Activated naive CD8-positive, alpha-beta T cell (primary cell): ENCODE measurements around the gene MAST1.

Source experiments
- H3K27ac Mint-ChIP-seq: one replicate; pipeline ENCODE4 v1.8.0; 2021; ENCODE audit warnings: mixed read lengths
- H3K27me3 Mint-ChIP-seq: one replicate; pipeline ENCODE4 v1.8.0; 2021; ENCODE audit warnings: mixed read lengths
- H3K36me3 Mint-ChIP-seq: one replicate; pipeline ENCODE4 v1.8.0; 2021; ENCODE audit warnings: mixed read lengths
- H3K4me1 Mint-ChIP-seq: one replicate; pipeline ENCODE4 v1.8.0; 2021; ENCODE audit warnings: low read depth, mixed read lengths
- H3K4me3 Mint-ChIP-seq: one replicate; pipeline ENCODE4 v1.8.0; 2021; ENCODE audit warnings: mild to moderate bottlenecking, mixed read lengths
- H3K9me3 Mint-ChIP-seq: one replicate; pipeline ENCODE4 v1.8.0; 2021; ENCODE audit warnings: low read depth, mixed read lengths

Gene MAST1

GRCh38 chr19:12868540-12869112 lies 30.3 kb downstream of the MAST1 start:
- Mint-ChIP-seq H3K9me3 (no peaks in the 10 kb centered on the region), H3K27ac (no peak overlapping the region), H3K36me3 (peaks cover 9% of the 10 kb centered on the region), H3K4me3 (peak overlapping the region; percentile 21), H3K27me3 (no peaks in the 10 kb centered on the region), H3K4me1 (peaks cover 6% of the 10 kb centered on the region)

GRCh38 chr19:12871681-12872080 lies 33.4 kb downstream of the MAST1 start:
- H3K27ac Mint-ChIP-seq, result no peak overlapping the region
- H3K27me3 Mint-ChIP-seq, result no peaks in the 10 kb centered on the region
- H3K36me3 Mint-ChIP-seq, result peaks cover 9% of the 10 kb centered on the region
- peaks cover 3% of the 10 kb centered on the region for H3K4me1 Mint-ChIP-seq
- no peaks in the 10 kb centered on the region for H3K9me3 Mint-ChIP-seq
- no peak overlapping the region for H3K4me3 Mint-ChIP-seq

DNA sequence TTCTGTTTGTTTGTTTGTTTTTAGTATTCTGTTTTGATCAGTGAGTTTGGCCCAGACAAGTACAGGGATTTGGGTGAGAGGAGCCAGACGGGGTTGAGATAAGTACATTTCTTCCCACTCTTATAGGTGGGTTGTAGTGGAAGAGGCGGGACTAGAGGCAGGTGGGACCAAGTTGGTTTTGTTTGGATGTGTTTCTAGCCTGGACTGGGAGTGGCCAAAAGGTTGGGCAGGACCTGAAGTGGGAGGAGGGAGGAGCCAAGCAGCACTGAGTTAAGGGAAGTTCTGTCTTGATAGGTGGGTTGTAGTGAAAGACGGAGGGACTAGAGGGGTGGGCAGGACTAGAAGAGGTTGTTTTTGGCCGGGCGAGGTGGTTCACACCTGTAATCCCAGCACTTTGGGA lies 33.9 kb downstream of the MAST1 start:
- H3K27ac Mint-ChIP-seq, result no peak overlapping the region
- no peaks in the 10 kb centered on the region for H3K9me3 Mint-ChIP-seq
- no peaks in the 10 kb centered on the region for H3K4me1 Mint-ChIP-seq
- no peak overlapping the region for H3K4me3 Mint-ChIP-seq
- peaks cover 9% of the 10 kb centered on the region for H3K36me3 Mint-ChIP-seq
- H3K27me3 Mint-ChIP-seq, result no peaks in the 10 kb centered on the region

GRCh38 chr19:12872941-12873890 lies 34.9 kb downstream of the MAST1 start:
- Mint-ChIP-seq H3K27me3 (no peaks in the 10 kb centered on the region), H3K9me3 (no peaks in the 10 kb centered on the region), H3K27ac (no peak overlapping the region), H3K4me1 (no peaks in the 10 kb centered on the region), H3K4me3 (no peak overlapping the region), H3K36me3 (peaks cover 9% of the 10 kb centered on the region)

DNA sequence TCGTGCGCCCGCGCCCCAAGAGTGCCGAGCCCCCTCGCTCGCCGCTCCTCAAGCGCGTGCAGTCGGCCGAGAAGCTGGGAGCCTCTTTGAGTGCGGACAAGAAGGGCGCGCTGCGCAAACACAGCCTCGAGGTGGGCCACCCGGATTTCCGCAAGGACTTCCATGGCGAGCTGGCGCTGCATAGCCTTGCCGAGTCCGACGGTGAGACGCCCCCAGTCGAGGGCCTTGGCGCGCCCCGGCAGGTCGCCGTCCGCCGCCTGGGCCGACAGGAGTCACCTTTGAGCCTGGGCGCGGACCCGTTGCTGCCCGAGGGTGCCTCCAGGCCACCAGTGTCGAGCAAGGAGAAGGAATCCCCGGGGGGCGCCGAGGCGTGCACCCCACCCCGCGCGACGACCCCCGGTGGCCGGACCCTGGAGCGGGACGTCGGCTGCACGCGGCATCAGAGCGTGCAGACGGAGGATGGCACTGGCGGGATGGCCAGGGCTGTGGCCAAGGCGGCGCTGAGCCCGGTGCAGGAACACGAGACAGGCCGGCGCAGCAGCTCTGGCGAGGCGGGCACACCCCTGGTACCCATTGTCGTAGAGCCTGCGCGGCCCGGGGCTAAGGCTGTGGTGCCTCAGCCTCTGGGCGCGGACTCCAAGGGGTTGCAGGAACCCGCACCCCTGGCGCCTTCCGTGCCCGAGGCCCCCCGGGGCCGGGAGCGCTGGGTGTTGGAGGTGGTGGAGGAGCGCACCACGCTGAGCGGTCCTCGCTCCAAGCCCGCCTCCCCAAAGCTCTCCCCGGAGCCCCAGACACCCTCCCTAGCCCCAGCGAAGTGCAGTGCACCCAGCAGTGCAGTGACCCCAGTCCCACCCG lies 35.8 kb downstream of the MAST1 start:
- Mint-ChIP-seq H3K27ac (no peak overlapping the region), H3K27me3 (no peaks in the 10 kb centered on the region), H3K36me3 (peaks cover 9% of the 10 kb centered on the region), H3K9me3 (no peaks in the 10 kb centered on the region), H3K4me1 (no peaks in the 10 kb centered on the region), H3K4me3 (no peak overlapping the region)

DNA sequence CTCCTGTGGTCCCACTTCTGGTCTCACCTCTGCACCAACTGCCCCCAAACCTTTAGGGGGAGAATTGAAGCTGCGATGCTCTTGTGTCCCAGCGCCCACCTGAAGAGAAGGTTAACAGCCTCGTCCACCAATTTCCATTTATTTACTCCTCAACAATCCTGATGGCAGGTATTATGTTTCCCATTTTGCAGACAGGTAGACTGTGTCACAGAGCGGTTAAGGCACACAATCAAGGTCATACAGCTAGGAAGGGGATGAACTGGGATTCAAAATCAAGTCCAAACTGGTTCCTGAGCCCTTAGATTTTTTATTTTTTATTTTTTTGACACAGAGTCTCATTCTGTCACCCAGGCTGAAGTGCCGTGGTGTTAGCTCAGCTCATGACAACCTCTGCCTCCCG lies 36.8 kb downstream of the MAST1 start:
- H3K27me3 Mint-ChIP-seq, result no peaks in the 10 kb centered on the region
- H3K27ac Mint-ChIP-seq, result no peak overlapping the region
- peaks cover 3% of the 10 kb centered on the region for H3K4me1 Mint-ChIP-seq
- H3K4me3 Mint-ChIP-seq, result no peak overlapping the region
- H3K9me3 Mint-ChIP-seq, result no peaks in the 10 kb centered on the region
- peaks cover 9% of the 10 kb centered on the region for H3K36me3 Mint-ChIP-seq

DNA sequence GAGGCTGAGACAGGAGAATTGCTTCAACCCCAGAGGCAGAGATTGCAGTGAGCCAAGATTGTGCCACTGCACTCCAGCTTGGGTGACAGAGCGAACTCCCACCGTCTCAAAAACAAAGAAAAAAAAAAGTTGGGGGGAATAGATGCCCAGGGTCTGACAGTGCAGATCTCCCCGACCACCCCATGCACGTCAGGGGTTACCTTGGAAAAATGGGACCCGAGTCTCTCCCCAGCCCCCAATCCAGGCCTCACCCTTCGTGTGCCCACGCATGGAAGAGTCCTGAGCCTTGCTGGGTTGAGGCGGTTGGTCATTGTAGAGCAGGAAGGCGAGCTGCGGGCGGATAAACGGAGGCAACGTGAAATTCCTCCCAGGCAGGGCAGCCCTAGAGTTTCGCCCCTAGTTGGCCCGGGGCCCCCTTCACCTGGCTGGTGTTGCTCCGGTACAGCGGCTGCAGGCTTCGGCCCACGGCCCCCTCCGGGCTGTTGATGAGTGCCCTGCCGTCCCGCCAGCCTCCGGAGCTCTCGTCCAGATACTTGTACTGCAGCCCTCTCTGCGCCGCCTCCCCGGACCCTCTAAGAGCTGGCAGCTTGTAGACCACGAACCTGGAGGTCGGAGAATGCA lies 42.3 kb downstream of the MAST1 start:
- Mint-ChIP-seq H3K27ac (peak overlapping the region; percentile 50), H3K4me3 (peak overlapping the region; percentile 89), H3K36me3 (no peaks in the 10 kb centered on the region), H3K4me1 (peaks cover 16% of the 10 kb centered on the region), H3K9me3 (no peaks in the 10 kb centered on the region), H3K27me3 (no peaks in the 10 kb centered on the region)

- Mint-ChIP-seq H3K9me3 (no peaks in the 10 kb centered on the region), H3K4me3 (peak within 1 kb of the TSS; percentile 89), H3K4me1 (peaks cover 16% of the 10 kb centered on the region), H3K27me3 (no peaks in the 10 kb centered on the region), H3K27ac (peak within 1 kb of the TSS; percentile 58), H3K36me3 (no peaks in the 10 kb centered on the region)
These were observed 43.0 kb downstream of the MAST1 start, which contains the start of gene DNASE2 for GRCh38 chr19:12881172-12881808. TSS of gene DNASE2 (minus strand) at chr19:12881449. CDS start at chr19:12881375, 74 bp downstream.

GRCh38 chr19:12882589-12882988 lies 44.3 kb downstream of the MAST1 start:
- H3K4me1 Mint-ChIP-seq, result peaks cover 16% of the 10 kb centered on the region
- no peaks in the 10 kb centered on the region for H3K27me3 Mint-ChIP-seq
- no peaks in the 10 kb centered on the region for H3K36me3 Mint-ChIP-seq
- H3K9me3 Mint-ChIP-seq, result no peaks in the 10 kb centered on the region
- H3K4me3 Mint-ChIP-seq, result peak overlapping the region; percentile 89
- no peak overlapping the region for H3K27ac Mint-ChIP-seq

DNA sequence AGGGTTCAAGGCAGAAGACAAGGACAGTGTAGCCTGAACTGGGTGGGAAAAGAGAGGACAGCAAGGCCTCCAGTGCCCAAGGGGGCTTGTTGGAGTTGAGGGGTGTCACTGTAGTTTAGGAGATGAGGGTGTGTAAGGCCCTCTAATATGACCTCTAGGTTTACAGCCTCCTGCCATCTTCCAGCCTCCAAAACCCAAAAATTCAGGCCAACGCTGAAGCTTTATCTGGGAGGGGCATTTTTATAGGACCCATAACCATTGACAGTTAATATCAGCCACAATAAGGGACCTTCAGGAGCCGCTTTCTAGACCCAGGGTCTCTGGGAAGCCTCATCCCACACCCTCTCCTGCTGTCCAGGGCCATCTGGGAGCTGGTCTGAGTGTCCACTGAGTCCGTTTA lies 45.9 kb downstream of the MAST1 start:
- Mint-ChIP-seq H3K27ac (no peak overlapping the region), H3K27me3 (no peaks in the 10 kb centered on the region), H3K9me3 (no peaks in the 10 kb centered on the region), H3K4me1 (peaks cover 18% of the 10 kb centered on the region), H3K36me3 (no peaks in the 10 kb centered on the region), H3K4me3 (peak overlapping the region; percentile 22)

DNA sequence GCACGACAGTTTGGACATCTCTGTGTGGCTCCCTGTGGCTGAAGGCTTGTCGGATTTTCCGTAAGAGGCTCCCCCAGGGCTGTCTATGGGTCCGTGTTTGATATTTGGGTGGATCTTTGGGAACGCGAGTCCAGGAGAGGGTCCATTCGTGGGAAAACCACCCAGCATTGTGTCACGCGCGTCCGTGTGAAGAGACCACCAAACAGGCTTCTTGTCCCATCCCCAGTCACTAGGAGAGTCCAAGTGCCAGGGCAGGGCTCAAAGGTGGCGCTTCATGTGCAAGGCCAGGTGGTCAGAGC lies 46.3 kb downstream of the MAST1 start:
- no peaks in the 10 kb centered on the region for H3K36me3 Mint-ChIP-seq
- no peaks in the 10 kb centered on the region for H3K9me3 Mint-ChIP-seq
- peak overlapping the region; percentile 85 for H3K27ac Mint-ChIP-seq
- H3K27me3 Mint-ChIP-seq, result no peaks in the 10 kb centered on the region
- H3K4me1 Mint-ChIP-seq, result peaks cover 18% of the 10 kb centered on the region
- peak overlapping the region; percentile 87 for H3K4me3 Mint-ChIP-seq

GRCh38 chr19:12884926-12885748 lies 46.8 kb downstream of the MAST1 start:
- Mint-ChIP-seq H3K4me1 (peaks cover 15% of the 10 kb centered on the region), H3K36me3 (no peaks in the 10 kb centered on the region), H3K27me3 (no peaks in the 10 kb centered on the region), H3K27ac (peak overlapping the region; percentile 85), H3K4me3 (peak overlapping the region; percentile 87), H3K9me3 (no peaks in the 10 kb centered on the region)

GRCh38 chr19:12885749-12886650 lies 47.7 kb downstream of the MAST1 start:
- Mint-ChIP-seq H3K4me3 (peak overlapping the region; percentile 77), H3K36me3 (peaks cover under 1% of the 10 kb centered on the region), H3K9me3 (no peaks in the 10 kb centered on the region), H3K27ac (peak overlapping the region; percentile 54), H3K4me1 (peaks cover 14% of the 10 kb centered on the region), H3K27me3 (no peaks in the 10 kb centered on the region)
